Right atrium auricular region (tissue), 2 donors: Measurements from ENCODE around the gene SEPTIN6. TPM values are rescaled to one million over a fixed set of nuclear protein-coding genes. Genes with fewer than 3 reads are reported as not detected.

ENCODE experiments used
- microRNA counts, 2 donors: library from miRNA; unstranded; fragments of <30 nt; microRNA quantifications; one replicate each; lab custom pipeline; 2016 to 2017
- microRNA-seq, 2 donors: library from miRNA; unstranded; fragments of <30 nt; microRNA quantifications; one replicate each; pipeline ENCODE4, GENCODE V29; 2016 to 2017; ENCODE audit warnings: borderline number of aligned reads in 2 of 2, borderline replicate concordance in 1 of 2
- total RNA-seq, 2 donors: library from RNA; depleted of rRNA; stranded (reverse); fragments of >200 nt; gene quantifications; one replicate each; pipeline ENCODE4 v1.1.0, GENCODE V29; 2016

Gene SEPTIN6
- total RNA-seq, 2 donors from 2014 or later: 14.1 to 16.4 TPM

MicroRNAs within 50 kb of the gene (microRNA counts, 767-probe panel; counts per million panel counts)
- microRNA hsa-miR-766-3p (lab: Ali Mortazavi, UCI): 0 to 1,976 counts per million in 2 donors

Small RNA genes lying within 50 kb of the gene (microRNA-seq; reads per million reads assigned to microRNA genes)
- gene MIR766: 17.0 to 17.7 reads per million in 2 donors

Other genes with a start within 250 kb of the SEPTIN6 start
- 100 to 1,000 TPM; 134 to 174 TPM for gene SLC25A5, start 224.7 kb downstream of the SEPTIN6 start, total RNA-seq
- 10 to 100 TPM; 17.4 to 17.8 TPM for gene STEEP1, start 127.8 kb downstream of the SEPTIN6 start, total RNA-seq
- 10 to 100 TPM; 30.2 to 31.9 TPM for gene UBE2A, start 118.6 kb downstream of the SEPTIN6 start, total RNA-seq
- gene NKRF, start 86.7 kb downstream of the SEPTIN6 start, total RNA-seq: 1 to 10 TPM; 3.3 to 4.7 TPM
- not detected for gene SOWAHD, start 65.4 kb upstream of the SEPTIN6 start, total RNA-seq
- gene RPL39, start 98.5 kb upstream of the SEPTIN6 start, total RNA-seq: 1,000 to 10,000 TPM; 1,432 to 3,550 TPM
- gene UPF3B, start 159.8 kb upstream of the SEPTIN6 start, total RNA-seq: 1 to 10 TPM; 1.1 to 2.3 TPM
- gene RNF113A, start 178.6 kb upstream of the SEPTIN6 start, total RNA-seq: 10 to 100 TPM in 1 of 2 donors, 1 to 10 TPM in 1; 9.8 to 10.6 TPM
- gene NDUFA1, start 178.7 kb upstream of the SEPTIN6 start, total RNA-seq: 100 to 1,000 TPM; 202 to 222 TPM
- gene AKAP14, start 202.7 kb upstream of the SEPTIN6 start, total RNA-seq: not detected